Astrocyte of the cerebellum (primary cell): Measurements from ENCODE around the gene VSX1.

Experiments used
- DNase-seq: peaks from one replicate; pipeline ENCODE4 v3.0.0-alpha.2; 2011; ENCODE audit warnings: low read depth
- H3K4me3 ChIP-seq: 2 replicates; pipeline ENCODE4 v1.5.1; 2011; ENCODE audit warnings: mild to moderate bottlenecking, low read depth, low read length, moderate library complexity
- CTCF ChIP-seq: IDR thresholded peaks from 2 replicates; pipeline ENCODE4 v1.5.1; 2012; ENCODE audit warnings: low read length, low read depth, moderate library complexity, mild to moderate bottlenecking; ENCODE audit errors: missing control alignments
- in situ Hi-C: cut with HindIII; loops from 2 replicates; pipeline ENCODE4 v1.10.0; 2017; ENCODE audit warnings: low sequenced_read_pairs

Gene VSX1

GRCh38 chr20:25058051-25058846 lies 23.7 kb downstream of the VSX1 start, which contains the start of gene ACSS1:
TSS of gene ACSS1 (minus strand) at chr20:25058139. CDS start at chr20:25058102, 37 bp downstream.
- in situ Hi-C loops = no loop called here
- no peak for TF ChIP-seq CTCF
- DNase-seq = no peak
- H3K4me3 ChIP-seq = peak within 1 kb of the TSS; percentile 44

- peak overlapping the region; percentile 44 for H3K4me3 ChIP-seq
- in situ Hi-C loops = no loop called here
- no peak for DNase-seq
- no peak for TF ChIP-seq CTCF
Measured at GRCh38 chr20:25057234-25058050, 24.5 kb downstream of the VSX1 start.

- H3K4me3 ChIP-seq = peak overlapping the region; percentile 44
- TF ChIP-seq CTCF = no peak
- DNase-seq = no peak
- in situ Hi-C loops = no loop called here
Measured at GRCh38 chr20:25056690-25057233, 25.2 kb downstream of the VSX1 start.

- no peak for DNase-seq
- H3K4me3 ChIP-seq = no peak overlapping the region
- no peak for TF ChIP-seq CTCF
- in situ Hi-C loops = no loop called here
Measured at GRCh38 chr20:25055711-25056495, 26.0 kb downstream of the VSX1 start.

- in situ Hi-C loops = no loop called here
- no peak overlapping the region for H3K4me3 ChIP-seq
- TF ChIP-seq CTCF = no peak
- no peak for DNase-seq
Measured at GRCh38 chr20:25054995-25055629, 26.8 kb downstream of the VSX1 start.
